Measurements from ENCODE around the gene OTULIN.

Gene OTULIN

DNA sequence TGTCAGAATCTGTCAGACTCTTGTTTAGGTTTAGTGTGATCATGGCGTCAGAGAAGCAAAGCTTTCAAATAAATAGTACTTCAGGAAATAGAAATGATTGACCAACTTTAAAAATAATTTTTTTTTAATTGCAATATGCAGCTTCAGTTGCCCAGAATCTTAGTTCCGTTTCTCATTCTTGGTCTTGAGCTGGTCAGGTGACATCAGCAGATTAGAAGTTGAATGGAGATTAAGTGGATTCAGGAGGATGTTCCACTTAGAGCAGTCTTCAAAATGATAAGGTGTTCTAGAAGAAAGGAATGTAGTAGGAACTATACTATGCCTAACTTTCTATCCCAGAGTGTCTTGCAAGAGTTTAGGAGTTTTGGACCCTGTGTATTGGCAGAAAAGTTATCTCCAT is 30.6 kb downstream of the OTULIN start:
- DNase-seq (ENCODE audit: extremely low read depth in 1 of 2, low read depth in 1 of 2): no peak

DNA sequence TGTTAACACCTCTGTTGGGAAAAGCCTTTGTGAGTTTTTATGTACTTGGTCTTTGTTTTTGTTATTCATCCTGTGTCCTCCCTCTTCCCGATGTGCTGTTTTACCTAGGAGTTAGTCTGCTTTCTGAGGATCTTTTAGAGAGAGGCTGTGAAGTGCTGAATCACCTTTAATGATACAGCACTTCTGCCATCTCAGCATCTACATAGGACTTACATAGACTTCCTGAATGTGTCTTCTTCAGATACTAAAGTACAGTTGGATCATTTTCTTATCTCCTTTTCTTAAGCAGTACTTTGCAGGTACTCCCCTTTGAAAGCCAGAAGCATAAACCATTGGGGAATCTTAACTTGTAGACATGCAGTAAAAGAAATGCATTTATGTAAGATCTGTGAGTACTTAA is 31.5 kb downstream of the OTULIN start:
- no peak for DNase-seq (ENCODE audit: extremely low read depth in 1 of 2, low read depth in 1 of 2)

DNA sequence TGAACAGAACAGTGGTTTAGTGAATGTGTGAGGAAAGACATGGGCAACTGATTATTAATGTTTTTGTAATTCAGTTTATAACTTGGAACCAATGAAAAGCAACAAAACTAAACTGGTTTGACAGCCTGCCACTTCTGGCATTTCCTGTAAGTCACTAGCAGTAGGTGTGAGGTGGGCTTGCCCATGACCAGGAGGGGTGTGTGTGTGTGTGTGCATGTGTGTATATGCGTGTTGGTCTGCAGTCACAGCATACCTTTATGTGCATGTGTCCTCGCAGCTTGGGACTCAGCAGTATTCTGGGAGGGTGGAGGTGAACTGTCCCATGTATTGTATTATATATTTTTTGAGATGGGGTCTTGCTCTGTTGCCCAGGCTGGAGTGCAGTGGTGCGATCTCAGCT is 32.3 kb downstream of the OTULIN start:
- DNase-seq (ENCODE audit: extremely low read depth in 1 of 2, low read depth in 1 of 2): no peak

DNA sequence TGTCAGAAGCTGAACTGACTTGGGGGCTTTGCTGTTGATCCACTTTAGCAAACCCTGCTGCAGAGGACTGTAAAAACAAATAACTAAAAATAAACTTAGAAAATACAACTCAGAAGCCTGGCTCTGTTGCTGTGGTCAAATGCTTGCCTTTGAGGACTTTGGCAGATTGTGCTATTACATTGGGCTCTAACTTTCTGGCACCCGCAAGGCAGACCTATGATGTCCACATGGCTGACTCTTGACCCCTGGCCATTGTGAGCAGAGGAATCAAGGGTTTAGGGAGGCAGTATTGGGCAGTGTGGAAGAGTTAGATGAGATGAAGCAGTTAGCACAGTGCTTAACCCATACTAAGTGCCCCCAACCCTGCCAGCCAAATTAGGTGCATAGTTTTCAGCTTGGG is 34.0 kb downstream of the OTULIN start:
- no peak for DNase-seq (ENCODE audit: extremely low read depth in 1 of 2, low read depth in 1 of 2)

DNA sequence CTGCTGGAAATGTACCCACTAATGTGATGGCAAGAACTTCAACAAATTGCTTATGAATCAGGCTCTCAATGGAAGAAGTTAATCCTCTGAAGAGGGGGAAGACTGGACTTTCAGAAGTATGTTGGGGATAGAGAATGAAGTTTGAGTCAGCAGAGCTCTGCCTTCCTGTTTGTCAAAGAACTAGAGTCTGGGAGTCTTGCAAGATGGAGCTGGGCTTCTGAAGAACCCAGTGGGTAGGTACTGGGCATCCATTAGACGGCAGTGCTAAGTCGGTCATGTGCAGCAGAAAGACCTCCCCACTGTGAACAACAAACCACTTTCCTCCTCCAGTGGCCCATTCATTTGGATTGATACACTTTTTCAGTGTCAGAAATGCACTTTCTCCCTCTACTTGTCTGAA is 34.6 kb downstream of the OTULIN start:
- DNase-seq (ENCODE audit: extremely low read depth in 1 of 2, low read depth in 1 of 2): no peak

DNA sequence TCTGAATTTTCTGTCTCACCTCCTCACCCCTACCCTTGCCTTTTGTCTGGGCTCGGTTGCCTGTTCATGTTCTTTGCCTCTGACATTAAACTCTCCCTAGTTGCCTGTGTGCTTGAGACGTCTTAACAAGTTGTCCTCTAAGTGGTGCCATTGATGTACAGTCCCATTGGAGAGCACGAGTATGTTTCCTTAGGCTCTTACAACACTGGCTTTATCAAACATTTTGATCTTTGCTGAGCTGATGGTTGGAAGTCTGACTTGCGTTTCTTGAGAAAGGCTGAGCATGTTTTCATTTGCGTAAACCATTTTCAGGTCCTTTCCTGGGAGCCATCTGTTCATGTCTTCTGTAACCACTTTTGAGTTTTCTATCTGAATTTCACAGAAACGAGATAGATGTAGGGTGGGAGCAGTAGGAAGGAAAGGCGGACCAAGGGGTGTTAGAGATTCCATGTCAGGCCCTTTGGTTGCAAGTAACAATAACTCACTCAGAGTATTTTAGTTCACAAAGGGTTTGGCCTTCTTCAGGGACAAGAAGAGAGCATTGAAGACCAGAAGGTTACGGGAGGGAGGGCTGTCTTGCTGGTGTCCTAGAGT is 35.4 kb downstream of the OTULIN start:
- DNase-seq (ENCODE audit: extremely low read depth in 1 of 2, low read depth in 1 of 2): no peak

DNA sequence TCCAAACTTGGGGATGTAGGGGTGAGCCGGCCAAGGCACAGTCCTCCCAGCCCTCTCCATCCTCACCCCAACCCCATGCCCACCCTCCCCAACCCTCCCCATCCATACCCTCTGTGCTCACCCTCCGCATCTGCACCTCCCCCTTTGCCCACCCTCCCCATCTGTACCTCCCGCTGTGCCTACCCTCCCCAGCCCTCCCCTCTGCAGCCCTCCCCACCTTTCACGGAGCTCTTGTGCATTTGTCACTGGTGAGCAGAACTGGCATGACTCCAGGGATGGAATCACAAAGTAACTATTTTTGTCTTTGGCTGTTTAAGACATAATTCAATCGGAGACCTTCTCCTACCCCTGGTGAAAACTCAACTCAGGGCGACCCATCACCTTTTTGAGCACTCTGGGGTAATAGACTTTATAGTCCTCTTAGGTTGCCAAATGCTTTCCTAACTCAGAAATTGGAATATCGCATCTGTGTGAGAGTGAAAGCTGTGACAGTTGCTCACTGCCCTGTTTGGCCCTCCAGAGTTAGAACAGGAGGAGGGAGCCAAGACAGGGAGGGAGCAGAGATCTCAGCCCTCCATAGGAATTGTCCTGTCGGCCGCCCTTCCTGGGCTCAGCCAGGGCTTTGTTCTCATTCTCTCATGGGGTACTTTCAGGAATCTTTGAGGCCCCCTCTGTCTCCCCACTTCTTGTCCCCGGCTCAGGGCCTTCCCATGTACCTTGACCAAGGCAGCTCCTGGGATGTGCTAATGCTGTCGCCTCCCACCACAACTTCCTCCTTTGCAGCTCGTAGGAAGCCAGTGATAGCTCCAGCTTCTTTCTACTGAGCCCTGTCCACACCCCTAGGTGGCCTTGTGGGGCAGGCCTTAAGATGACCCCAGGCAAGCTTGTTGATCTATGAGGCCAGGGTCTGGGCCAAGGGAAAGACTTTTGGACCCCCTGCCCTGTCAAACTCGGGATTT is 36.2 kb downstream of the OTULIN start:
- DNase-seq (ENCODE audit: extremely low read depth in 1 of 2, low read depth in 1 of 2): no peak

DNA sequence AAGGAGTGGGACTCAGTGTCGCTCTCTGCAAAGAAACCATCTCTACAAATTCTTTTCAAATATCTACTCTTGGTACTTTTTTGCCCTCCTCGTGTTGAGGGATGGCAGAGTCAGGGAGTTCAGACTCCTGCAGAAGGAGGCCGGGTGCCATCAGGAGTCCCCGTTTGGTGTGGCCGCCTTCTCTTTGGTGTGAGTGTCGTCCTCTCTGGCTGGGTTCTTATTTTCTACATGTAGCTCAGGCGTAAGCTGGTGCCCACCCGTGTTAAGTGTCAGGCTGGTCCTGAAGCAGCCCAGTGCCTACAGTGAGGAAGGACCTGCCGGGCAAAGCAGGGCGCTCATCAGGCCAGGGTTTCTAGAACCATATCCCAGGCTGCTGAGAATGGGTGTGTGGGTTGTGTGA is 37.0 kb downstream of the OTULIN start:
- DNase-seq (ENCODE audit: extremely low read depth in 1 of 2, low read depth in 1 of 2): no peak

DNA sequence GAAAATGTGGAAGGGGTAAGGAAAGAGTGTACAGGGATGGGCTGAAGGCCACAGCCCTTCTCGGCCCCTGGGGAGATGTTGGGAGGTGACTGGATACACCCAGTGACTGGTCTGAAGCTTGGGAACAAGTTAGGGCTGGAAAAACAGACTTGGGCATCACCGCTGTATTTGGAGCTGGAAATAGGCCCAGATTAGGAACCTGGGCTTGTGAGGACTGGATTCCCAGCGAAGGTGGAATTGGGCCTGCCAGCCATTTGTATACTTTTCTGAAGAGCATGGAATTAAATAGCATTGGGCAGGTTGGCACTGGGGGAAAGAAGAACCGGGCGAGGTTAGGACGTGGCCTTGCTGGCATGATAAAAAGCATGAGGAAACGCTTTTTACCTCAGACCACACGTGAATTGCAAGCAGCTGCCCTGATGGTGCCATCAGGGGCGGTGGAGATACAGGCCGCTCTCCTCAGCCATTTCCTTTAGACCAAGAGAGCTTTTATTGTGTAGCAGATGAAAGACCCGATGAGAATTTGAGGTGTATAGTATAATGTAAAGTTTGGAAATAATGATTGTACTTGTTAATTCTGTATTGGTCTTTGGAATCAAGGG is 37.8 kb downstream of the OTULIN start:
- no peak for DNase-seq (ENCODE audit: extremely low read depth in 1 of 2, low read depth in 1 of 2)

DNA sequence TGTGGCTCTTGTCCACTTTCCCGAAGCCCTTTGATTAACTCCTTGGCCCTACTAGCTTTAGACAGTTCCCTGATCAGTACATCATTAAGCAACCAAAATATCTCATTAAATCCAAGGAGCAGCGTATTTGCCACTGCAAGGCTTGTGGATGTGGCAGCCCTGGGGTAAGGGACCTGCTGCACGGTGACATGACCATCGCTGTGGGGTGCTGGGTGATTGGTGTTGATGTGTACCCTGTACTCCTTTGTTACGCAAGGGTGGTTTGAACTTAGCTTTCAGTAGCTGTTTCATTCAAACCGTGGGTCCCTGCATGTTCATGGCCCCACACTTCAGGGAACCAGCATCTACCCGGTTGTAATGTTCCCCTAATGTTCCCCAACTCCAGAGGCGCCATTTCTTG is 41.0 kb downstream of the OTULIN start:
- DNase-seq (ENCODE audit: extremely low read depth in 1 of 2, low read depth in 1 of 2): no peak

DNA sequence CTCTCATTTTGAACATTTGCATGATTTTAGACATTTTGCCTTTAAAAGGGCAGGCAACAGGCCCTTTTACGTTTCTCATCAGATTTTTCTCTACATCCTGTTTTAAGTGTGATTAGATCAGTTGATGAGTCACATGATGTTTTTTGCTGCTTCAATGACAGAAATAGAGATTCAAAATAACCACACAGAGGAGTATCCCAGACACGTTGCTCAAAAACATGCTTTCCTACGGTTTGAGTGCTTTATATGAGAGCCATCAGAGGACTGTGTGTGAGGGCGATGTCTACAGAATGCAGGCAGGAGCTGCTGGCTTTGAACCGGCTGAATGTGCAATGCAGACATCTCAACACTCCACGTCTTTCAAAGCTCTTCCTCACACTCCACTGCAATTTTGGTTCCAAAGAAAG is 42.1 kb downstream of the OTULIN start:
- no peak for DNase-seq (ENCODE audit: extremely low read depth in 1 of 2, low read depth in 1 of 2)

DNA sequence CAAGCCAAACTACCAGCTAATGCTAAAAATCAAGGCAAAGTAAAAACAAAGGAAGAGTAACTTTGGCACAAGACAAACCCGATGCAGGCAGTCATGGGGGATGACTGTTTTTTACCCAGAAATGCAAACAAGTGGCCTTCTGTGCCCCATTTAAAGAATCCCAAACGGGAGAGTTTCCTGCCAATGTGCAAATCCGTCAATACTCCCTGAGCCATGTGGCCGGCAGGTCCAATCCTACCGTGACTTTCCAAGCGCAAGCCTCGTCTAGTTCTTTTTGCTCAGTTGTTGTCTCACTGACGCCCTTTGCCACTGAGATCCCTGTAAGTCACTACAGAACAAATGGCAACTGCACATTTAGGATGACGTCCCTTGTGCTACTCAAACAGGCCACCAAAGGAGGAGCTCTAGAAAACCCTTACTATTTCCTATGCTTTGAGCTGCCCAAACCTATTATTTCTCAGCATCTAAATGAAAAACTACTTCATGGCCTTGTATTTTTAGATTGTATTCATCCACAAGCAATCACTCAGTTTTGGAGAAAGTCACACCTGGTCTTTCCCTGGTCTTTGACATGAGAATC is 43.4 kb downstream of the OTULIN start:
- no peak for DNase-seq (ENCODE audit: extremely low read depth in 1 of 2, low read depth in 1 of 2)

DNA sequence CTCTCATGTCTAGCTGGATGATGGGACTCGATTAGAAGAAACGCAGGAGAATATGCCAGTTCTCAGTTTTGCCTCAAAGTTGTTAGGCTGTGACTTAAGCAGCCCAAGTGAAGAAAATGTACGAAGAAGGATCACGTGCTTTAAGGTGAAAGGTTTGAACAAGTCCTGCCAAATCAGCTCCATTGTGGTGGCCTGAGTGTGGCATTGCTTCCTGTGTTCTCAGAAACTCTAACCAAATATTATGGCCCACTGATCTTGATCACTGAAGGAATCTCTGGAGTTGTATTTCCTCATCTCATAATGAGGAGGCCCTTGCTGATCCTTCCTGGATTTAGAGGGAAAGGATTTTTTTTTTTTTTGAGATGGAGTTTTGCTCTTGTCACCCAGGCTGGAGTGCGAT is 44.0 kb downstream of the OTULIN start:
- DNase-seq (ENCODE audit: extremely low read depth in 1 of 2, low read depth in 1 of 2): no peak

DNA sequence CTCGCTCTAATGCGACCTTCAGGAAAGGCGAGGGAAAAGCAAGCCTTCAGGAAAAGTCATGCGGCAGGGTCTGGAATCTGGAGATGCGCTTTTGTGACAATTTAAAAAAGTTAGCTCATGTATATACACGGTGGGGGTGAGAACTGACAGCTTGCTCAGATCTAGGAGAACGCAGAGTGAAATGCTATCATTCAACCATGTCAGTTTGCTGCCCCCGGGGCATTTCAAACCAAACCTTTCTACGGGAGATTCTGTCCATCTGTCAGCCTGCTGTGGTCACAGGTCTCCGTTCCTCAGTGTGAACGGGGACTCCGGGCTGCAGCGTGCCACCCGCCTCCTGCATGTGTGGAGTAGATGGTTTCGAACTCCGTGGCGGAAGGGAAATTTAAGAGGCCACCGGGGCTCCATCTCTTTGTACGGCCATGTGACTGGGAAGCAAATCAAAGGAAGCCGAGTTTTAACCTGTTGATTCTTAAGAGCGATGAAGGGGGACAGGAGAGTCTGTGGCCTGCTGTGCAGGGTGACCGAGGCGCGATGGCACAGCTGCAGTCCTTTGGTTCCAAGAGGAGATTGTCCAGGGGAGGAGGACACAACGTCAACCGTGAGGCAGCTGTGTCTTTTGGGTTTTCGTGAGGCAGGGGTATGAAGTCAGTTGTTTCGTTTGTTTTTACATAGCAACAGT is 45.9 kb downstream of the OTULIN start:
- no peak for DNase-seq (ENCODE audit: extremely low read depth in 1 of 2, low read depth in 1 of 2)

DNA sequence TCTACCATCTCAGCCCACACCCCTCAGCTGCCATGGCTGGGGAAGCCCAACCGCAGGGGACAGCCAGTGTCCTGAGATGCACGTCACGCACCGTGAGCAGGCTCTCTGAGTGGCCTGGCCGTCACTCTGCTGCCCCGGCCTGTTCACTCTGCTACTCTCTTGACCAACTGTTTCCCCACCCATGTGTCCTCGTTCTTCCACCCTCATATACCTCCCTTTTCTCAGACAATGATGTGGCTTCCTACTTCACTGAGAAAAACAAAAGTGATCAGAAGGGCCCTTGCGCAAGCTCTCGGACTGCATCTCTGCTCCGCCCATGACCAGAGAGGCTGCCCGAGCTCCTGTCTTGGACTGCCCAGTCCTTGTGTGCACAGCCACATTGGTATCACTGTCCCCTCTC is 47.6 kb downstream of the OTULIN start:
- DNase-seq (ENCODE audit: extremely low read depth in 1 of 2, low read depth in 1 of 2): no peak

DNA sequence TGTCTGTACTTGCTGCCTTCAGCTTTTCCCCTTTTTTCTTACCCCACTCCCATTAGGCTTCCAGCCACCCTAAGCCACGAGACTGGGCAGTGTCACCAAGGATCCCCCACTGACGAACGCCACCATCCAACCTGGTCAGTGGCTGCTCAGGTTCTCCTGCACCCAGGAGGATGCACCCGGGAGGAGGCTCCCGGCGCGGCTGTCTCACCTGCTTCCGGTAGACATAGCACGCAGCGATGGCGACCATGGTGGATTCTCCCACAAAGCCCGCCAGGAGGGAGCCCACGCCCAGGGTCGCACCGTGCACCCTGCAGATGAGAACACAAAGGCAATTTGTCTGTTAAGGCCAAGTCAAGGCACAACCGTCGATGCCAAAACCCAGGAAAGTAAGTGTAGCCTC is 48.1 kb downstream of the OTULIN start:
- DNase-seq (ENCODE audit: extremely low read depth in 1 of 2, low read depth in 1 of 2): no peak

DNA sequence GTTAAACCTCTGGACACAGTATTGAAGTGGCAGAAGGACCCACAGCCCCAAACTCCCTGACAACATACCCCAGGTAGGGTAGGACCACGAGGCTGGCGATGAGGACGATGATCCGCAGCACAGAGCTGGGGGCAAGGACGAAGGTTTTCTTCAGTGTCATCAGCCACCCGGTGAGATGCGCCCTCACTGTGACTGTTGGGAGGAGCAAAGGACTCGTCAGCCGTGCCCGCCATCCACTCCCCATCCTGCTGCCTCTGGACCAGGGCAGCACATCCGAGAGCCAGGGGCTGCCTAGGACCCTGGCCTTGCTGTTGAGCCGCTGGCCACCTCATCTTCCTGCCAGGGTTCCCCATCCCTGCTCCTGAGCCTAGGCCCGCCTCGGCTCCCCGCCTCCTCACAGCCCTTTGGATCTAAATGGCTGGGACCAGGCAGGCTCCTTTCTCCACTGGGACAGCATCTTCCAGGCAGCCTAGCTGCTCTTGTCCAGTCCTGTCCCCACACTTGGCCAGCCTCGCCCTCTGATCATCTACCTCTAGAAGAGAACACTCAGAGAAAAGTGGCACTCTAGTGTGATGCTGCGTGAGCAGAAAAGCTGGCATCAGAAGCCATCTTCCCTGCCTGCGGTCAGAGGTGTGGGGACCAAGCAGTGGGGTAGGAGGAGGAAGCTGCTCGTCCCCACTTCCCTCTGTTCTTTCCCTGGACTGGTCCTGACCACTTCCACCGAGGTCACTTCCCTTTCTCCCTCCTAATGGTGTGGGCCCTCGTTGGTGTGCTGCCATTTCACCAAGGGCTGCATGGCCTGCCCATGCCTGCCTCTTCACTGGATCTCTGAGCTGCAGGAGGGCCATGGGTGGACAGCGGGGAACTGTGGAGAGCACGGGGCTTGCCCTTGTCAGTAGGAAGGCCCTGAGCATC is 49.2 kb downstream of the OTULIN start:
- DNase-seq (ENCODE audit: extremely low read depth in 1 of 2, low read depth in 1 of 2): no peak

DNA sequence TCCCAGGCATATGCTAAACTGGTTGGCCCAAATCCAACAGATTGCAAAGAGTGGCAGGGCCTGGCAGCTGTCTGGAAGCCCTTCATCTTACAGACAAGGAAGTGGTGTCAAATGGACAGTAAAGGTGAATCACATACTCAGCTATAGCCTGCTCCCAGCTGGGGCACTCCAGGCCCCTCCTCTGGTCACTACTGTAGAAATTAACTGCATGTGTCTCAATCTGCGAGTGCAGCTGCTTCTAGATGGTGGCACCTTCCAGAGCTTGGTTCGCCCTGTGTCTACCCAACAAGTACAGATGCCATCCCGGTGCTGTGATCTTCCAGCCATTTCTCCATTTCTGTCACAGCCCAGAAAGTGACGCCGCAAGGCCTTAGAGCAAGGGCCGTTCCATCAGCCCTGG is 50.2 kb downstream of the OTULIN start:
- DNase-seq (ENCODE audit: extremely low read depth in 1 of 2, low read depth in 1 of 2): no peak

DNA sequence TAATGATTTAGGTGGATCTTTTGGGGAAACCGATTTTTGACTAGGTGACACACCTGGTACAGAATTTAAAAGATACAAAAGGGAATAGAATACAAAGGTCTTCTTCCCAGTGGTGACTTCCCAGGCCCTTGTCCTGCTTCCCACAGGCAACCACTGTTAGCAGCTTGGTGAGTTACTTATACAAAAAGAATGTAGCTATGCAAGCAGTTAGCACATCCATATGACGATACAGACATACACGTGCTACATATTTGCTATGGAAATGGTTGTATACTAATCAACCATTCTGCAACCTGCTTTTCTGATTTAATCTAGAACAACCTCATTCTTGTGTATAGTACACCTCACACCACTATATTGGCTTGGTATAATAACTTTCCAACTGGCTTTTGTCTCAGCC is 51.0 kb downstream of the OTULIN start:
- DNase-seq (ENCODE audit: extremely low read depth in 1 of 2, low read depth in 1 of 2): no peak

Data from stimulated activated CD8-positive, alpha-beta memory T cell treated with anti-CD3 and anti-CD28 coated beads, Interleukin-7, amount 100 ng/mL, for 48 hours (primary cell).